Keratinocyte (primary cell): ENCODE data around the gene ROR1.

Experiments used
- EZH2 ChIP-seq: IDR thresholded peaks from one replicate; pipeline ENCODE4 v1.6.1; 2012; ENCODE audit warnings: inconsistent platforms, mild to moderate bottlenecking, low read length, moderate library complexity
- TF ChIP-seq, protein P1 (sequence below), 3 experiments: IDR thresholded peaks in 1 of 3; conservative IDR thresholded peaks in 1 of 3; optimal IDR thresholded peaks in 1 of 3; 2 replicates in 2 of 3; 3 replicates in 1 of 3; pipeline versions ENCODE3 to v1.5.1; 2011; ENCODE audit warnings: low read length in 3 of 3, mild to moderate bottlenecking in 3 of 3, moderate library complexity in 2 of 3, control low read depth in 1 of 3, inconsistent platforms in 1 of 3; ENCODE audit not compliant: insufficient read depth in 2 of 3; ENCODE audit errors: extremely low read depth in 1 of 3

DNA sequence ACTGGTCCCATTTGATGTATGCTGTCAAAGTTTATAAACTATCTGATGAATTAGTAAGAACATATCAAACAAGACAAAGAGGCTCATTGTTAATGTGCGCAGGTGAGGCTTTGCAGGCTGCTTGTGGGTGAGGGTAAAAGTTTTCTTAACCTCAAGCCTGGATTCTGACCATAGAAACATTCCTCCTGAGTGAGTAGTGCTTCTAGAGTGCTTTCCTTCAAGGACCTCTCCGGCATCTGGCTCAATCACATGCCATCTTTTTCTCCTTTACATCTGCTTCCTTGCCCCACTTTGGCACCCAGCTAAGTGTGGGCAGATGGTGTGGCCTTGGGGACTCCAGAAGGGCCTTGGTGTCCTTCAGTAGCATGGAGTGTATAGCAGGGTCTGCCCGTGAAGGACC, 104.0 kb downstream of the ROR1 start:
- TF ChIP-seq EZH2, result no peak
- TF ChIP-seq, protein P1, sequence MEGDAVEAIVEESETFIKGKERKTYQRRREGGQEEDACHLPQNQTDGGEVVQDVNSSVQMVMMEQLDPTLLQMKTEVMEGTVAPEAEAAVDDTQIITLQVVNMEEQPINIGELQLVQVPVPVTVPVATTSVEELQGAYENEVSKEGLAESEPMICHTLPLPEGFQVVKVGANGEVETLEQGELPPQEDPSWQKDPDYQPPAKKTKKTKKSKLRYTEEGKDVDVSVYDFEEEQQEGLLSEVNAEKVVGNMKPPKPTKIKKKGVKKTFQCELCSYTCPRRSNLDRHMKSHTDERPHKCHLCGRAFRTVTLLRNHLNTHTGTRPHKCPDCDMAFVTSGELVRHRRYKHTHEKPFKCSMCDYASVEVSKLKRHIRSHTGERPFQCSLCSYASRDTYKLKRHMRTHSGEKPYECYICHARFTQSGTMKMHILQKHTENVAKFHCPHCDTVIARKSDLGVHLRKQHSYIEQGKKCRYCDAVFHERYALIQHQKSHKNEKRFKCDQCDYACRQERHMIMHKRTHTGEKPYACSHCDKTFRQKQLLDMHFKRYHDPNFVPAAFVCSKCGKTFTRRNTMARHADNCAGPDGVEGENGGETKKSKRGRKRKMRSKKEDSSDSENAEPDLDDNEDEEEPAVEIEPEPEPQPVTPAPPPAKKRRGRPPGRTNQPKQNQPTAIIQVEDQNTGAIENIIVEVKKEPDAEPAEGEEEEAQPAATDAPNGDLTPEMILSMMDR (optimal IDR thresholded peaks at IDR 0.05 in 1 of 3, IDR thresholded peaks at IDR 0.05 in 1 of 3, conservative IDR thresholded peaks at IDR 0.05 in 1 of 3; ENCODE audit: extremely low read depth in 1 of 3, insufficient read depth in 2 of 3, low read length in 3 of 3), result no peak
